GM12878 (cell line): ENCODE data around the gene REEP6.

Source experiments
- EP300 ChIP-seq, 2 experiments: fragments of 150-350 bp in 1 of 2; IDR thresholded peaks; 2 replicates each; pipeline ENCODE4 v1.6.1; 2011 to 2012; ENCODE audit warnings: low read depth in 2 of 2, low read length in 2 of 2, borderline replicate concordance in 1 of 2, improper control_type of control experiment in 1 of 2, inconsistent platforms in 1 of 2; ENCODE audit not compliant: control insufficient read depth in 1 of 2
- TF ChIP-seq, protein P1 (sequence below), 3 experiments: IDR thresholded peaks in 2 of 3; conservative IDR thresholded peaks in 1 of 3; 2 replicates each; pipeline ENCODE4 v1.5.1; 2011; ENCODE audit warnings: low read depth in 3 of 3, low read length in 3 of 3, mild to moderate bottlenecking in 3 of 3, control low read depth in 2 of 3, moderate library complexity in 2 of 3, inconsistent platforms in 1 of 3, mixed read lengths in 1 of 3; ENCODE audit not compliant: control insufficient read depth in 2 of 3, insufficient read depth in 1 of 3; ENCODE audit errors: extremely low read depth in 1 of 3
- TF ChIP-seq, protein P2 (sequence below): IDR thresholded peaks from 2 replicates; pipeline ENCODE4 v1.6.1; 2012; ENCODE audit warnings: improper control_type of control experiment, low read depth, low read length; ENCODE audit not compliant: insufficient replicate concordance

DNA sequence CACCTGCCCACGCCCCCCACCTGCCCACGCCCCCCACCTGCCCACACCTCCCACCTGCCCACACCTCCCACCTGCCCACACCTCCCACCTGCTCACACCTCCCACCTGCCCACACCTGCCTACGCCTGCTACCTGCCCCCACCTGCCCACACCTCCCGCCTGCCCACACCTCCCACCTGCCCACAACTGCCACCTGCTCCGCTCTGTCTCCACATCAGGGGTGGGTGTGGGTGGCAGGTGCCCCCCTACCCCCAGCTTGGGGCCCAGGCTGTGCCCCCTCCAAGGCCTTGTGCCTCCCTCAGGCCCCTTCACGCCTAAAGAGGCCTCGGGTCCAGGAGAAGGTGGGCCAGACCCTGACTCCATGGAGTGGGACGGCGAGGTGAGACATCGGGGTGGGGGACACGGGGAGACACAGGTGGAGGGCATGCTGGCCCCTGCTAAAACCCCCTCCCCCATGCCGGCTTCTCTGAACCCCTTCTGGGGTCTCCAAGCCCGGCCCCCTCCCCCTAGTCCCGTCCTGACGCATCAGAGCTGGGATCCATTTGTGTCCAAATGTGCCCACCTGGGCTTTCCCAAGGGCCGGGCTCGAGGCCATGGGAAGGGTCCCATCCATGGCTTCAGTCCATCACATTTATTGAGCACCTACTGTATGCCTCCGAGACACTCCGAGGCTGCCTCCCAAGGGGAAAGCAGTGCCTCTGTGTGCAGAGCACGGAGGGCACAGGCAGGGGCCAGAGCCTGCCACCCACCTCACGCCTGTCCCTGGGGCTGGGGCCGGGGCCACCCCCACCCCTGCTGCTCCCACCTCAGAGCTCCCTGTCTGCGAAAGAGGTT lies 37.8 kb downstream of the REEP6 start:
- TF ChIP-seq, protein P1, sequence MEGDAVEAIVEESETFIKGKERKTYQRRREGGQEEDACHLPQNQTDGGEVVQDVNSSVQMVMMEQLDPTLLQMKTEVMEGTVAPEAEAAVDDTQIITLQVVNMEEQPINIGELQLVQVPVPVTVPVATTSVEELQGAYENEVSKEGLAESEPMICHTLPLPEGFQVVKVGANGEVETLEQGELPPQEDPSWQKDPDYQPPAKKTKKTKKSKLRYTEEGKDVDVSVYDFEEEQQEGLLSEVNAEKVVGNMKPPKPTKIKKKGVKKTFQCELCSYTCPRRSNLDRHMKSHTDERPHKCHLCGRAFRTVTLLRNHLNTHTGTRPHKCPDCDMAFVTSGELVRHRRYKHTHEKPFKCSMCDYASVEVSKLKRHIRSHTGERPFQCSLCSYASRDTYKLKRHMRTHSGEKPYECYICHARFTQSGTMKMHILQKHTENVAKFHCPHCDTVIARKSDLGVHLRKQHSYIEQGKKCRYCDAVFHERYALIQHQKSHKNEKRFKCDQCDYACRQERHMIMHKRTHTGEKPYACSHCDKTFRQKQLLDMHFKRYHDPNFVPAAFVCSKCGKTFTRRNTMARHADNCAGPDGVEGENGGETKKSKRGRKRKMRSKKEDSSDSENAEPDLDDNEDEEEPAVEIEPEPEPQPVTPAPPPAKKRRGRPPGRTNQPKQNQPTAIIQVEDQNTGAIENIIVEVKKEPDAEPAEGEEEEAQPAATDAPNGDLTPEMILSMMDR (IDR thresholded peaks at IDR 0.05 in 2 of 3, conservative IDR thresholded peaks at IDR 0.05 in 1 of 3; ENCODE audit: control insufficient read depth in 2 of 3, extremely low read depth in 1 of 3, insufficient read depth in 1 of 3, low read depth in 3 of 3, low read length in 3 of 3): no peak
- TF ChIP-seq EP300 (IDR thresholded peaks at IDR 0.05; ENCODE audit: borderline replicate concordance in 1 of 2, control insufficient read depth in 1 of 2, low read depth in 2 of 2, low read length in 2 of 2): no peak
- TF ChIP-seq, protein P2, sequence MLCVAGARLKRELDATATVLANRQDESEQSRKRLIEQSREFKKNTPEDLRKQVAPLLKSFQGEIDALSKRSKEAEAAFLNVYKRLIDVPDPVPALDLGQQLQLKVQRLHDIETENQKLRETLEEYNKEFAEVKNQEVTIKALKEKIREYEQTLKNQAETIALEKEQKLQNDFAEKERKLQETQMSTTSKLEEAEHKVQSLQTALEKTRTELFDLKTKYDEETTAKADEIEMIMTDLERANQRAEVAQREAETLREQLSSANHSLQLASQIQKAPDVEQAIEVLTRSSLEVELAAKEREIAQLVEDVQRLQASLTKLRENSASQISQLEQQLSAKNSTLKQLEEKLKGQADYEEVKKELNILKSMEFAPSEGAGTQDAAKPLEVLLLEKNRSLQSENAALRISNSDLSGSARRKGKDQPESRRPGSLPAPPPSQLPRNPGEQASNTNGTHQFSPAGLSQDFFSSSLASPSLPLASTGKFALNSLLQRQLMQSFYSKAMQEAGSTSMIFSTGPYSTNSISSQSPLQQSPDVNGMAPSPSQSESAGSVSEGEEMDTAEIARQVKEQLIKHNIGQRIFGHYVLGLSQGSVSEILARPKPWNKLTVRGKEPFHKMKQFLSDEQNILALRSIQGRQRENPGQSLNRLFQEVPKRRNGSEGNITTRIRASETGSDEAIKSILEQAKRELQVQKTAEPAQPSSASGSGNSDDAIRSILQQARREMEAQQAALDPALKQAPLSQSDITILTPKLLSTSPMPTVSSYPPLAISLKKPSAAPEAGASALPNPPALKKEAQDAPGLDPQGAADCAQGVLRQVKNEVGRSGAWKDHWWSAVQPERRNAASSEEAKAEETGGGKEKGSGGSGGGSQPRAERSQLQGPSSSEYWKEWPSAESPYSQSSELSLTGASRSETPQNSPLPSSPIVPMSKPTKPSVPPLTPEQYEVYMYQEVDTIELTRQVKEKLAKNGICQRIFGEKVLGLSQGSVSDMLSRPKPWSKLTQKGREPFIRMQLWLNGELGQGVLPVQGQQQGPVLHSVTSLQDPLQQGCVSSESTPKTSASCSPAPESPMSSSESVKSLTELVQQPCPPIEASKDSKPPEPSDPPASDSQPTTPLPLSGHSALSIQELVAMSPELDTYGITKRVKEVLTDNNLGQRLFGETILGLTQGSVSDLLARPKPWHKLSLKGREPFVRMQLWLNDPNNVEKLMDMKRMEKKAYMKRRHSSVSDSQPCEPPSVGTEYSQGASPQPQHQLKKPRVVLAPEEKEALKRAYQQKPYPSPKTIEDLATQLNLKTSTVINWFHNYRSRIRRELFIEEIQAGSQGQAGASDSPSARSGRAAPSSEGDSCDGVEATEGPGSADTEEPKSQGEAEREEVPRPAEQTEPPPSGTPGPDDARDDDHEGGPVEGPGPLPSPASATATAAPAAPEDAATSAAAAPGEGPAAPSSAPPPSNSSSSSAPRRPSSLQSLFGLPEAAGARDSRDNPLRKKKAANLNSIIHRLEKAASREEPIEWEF: no peak
